ENCODE measurements around the gene ARHGAP8.

- TF ChIP-seq EZH2 (IDR thresholded peaks at IDR 0.05; ENCODE audit: borderline replicate concordance, insufficient read depth, low read depth, low read length, poor library complexity, severe bottlenecking): no peak
- no peak for TF ChIP-seq CTCF (IDR thresholded peaks at IDR 0.05)
Observed at GRCh38 chr22:44884562-44884961, 132.2 kb downstream of the ARHGAP8 start.

Measured in B cell (primary cell).